ENCODE measurements around the gene MAMDC2. TPM values are rescaled to one million over a fixed set of nuclear protein-coding genes. Genes with fewer than 3 reads are reported as not detected.

Gene MAMDC2
- total RNA-seq, 1 donor from 2014 or later: 3.4 TPM

- Histone ChIP-seq H3K9me3 (no peaks in the 10 kb centered on the region), H3K27ac (peak overlapping the region in 1 of 2 donors; percentile 29), H3K4me3 (no peak overlapping the region), H3K4me1 (peaks cover 0 to 13% of the 10 kb centered on the region in 2 donors), H3K36me3 (no peaks in the 10 kb centered on the region), H3K27me3 (no peaks in the 10 kb centered on the region)
- intact Hi-C loops (cut with DNase I): loop anchor here (2.0 kb wide), 1 partner anchor 18 kb away; no protein-coding TSS in a partner anchor
- no peak for TF ChIP-seq CTCF (IDR thresholded peaks at IDR 0.05)
- DNase-seq (ENCODE audit: low spot score in 2 of 2): no peak
These were observed 15.0 kb downstream of the MAMDC2 start for GRCh38 chr9:70058569-70059116.

- Histone ChIP-seq H3K4me3 (no peak overlapping the region), H3K27ac (no peak overlapping the region), H3K9me3 (no peaks in the 10 kb centered on the region), H3K4me1 (no peaks in the 10 kb centered on the region), H3K27me3 (no peaks in the 10 kb centered on the region), H3K36me3 (no peaks in the 10 kb centered on the region)
- no peak for DNase-seq (ENCODE audit: low spot score in 2 of 2)
- no peak for TF ChIP-seq CTCF (IDR thresholded peaks at IDR 0.05)
- intact Hi-C loops (cut with DNase I): no loop called here
These were observed 16.7 kb downstream of the MAMDC2 start for GRCh38 chr9:70060148-70060882.

- DNase-seq (ENCODE audit: low spot score in 2 of 2): no peak
These were observed 17.3 kb downstream of the MAMDC2 start for GRCh38 chr9:70060883-70061507.

GRCh38 chr9:70061776-70062175, 18.1 kb downstream of the MAMDC2 start:
- H3K36me3 ChIP-seq: no peaks in the 10 kb centered on the region
- H3K4me3 ChIP-seq: no peak overlapping the region
- no peaks in the 10 kb centered on the region for H3K27me3 ChIP-seq
- H3K27ac ChIP-seq: no peak overlapping the region
- intact Hi-C loops (cut with DNase I): no loop called here
- no peaks in the 10 kb centered on the region for H3K4me1 ChIP-seq
- no peak for TF ChIP-seq CTCF (IDR thresholded peaks at IDR 0.05)
- no peaks in the 10 kb centered on the region for H3K9me3 ChIP-seq
- no peak for DNase-seq (ENCODE audit: low spot score in 2 of 2)

More at GRCh38 chr9:70060883-70061507, 17.3 kb downstream of the MAMDC2 start:
- intact Hi-C loops (cut with DNase I): no loop called here
- H3K27me3 ChIP-seq: no peaks in the 10 kb centered on the region
- no peak overlapping the region for H3K4me3 ChIP-seq
- H3K9me3 ChIP-seq: no peaks in the 10 kb centered on the region
- H3K4me1 ChIP-seq: no peaks in the 10 kb centered on the region
- no peaks in the 10 kb centered on the region for H3K36me3 ChIP-seq
- H3K27ac ChIP-seq: no peak overlapping the region
- no peak for TF ChIP-seq CTCF (IDR thresholded peaks at IDR 0.05)

GRCh38 chr9:70064496-70064895, 20.8 kb downstream of the MAMDC2 start:
- Histone ChIP-seq H3K27ac (no peak overlapping the region), H3K27me3 (no peaks in the 10 kb centered on the region), H3K9me3 (no peaks in the 10 kb centered on the region), H3K4me1 (peaks cover 0 to 7% of the 10 kb centered on the region in 2 donors), H3K36me3 (no peaks in the 10 kb centered on the region), H3K4me3 (no peak overlapping the region)
- no peak for TF ChIP-seq CTCF (IDR thresholded peaks at IDR 0.05)
- intact Hi-C loops (cut with DNase I): no loop called here
- no peak for DNase-seq (ENCODE audit: low spot score in 2 of 2)

All from ascending aorta (tissue), 2 donors.